GM23338 (cell line): Measurements from ENCODE around the gene LMX1B. TPM values are rescaled to one million over a fixed set of nuclear protein-coding genes. Genes with fewer than 3 reads are reported as not detected.

Experiments used
- ATAC-seq: fragments of 200-7000 bp; cut with Tn5 transposase; 3 replicates; pipeline ENCODE4 v1.9.1; 2020
- DNase-seq: peaks from one replicate; pipeline ENCODE4 v3.0.0-alpha.2; 2015; ENCODE audit warnings: low spot score
- H2AFZ ChIP-seq: fragments of 200-600 bp; sonication (generic); 2 replicates; pipeline ENCODE4 v1.8.0; 2016; ENCODE audit warnings: antibody characterized with exemption, mild to moderate bottlenecking, moderate library complexity
- H3F3A ChIP-seq: fragments of 200-600 bp; sonication (generic); replicated peaks from 2 replicates; pipeline ENCODE4 v1.8.0; 2017; ENCODE audit warnings: antibody characterized with exemption, mixed run types, low read depth
- H3K27ac ChIP-seq: fragments of 200-600 bp; sonication (generic); 2 replicates; pipeline ENCODE4 v1.6.1; 2016; ENCODE audit warnings: low read depth
- H3K27me3 ChIP-seq: fragments of 200-600 bp; sonication (generic); 2 replicates; pipeline ENCODE4 v1.8.0; 2016; ENCODE audit warnings: mild to moderate bottlenecking, mixed run types, moderate library complexity; ENCODE audit not compliant: insufficient read depth
- H3K36me3 ChIP-seq: fragments of 200-600 bp; sonication (generic); 2 replicates; pipeline ENCODE4 v1.8.0; 2016; ENCODE audit warnings: mild to moderate bottlenecking; ENCODE audit not compliant: insufficient read depth
- H3K4me1 ChIP-seq: fragments of 200-600 bp; sonication (generic); 2 replicates; pipeline ENCODE4 v1.8.0; 2016; ENCODE audit warnings: mild to moderate bottlenecking, moderate library complexity; ENCODE audit not compliant: insufficient read depth
- H3K4me2 ChIP-seq: fragments of 200-600 bp; sonication (generic); 2 replicates; pipeline ENCODE4 v1.7.1; 2017; ENCODE audit warnings: mixed run types
- H3K4me3 ChIP-seq: fragments of 200-600 bp; sonication (generic); 2 replicates; pipeline ENCODE4 v1.6.1; 2016; ENCODE audit warnings: mixed run types
- H3K79me2 ChIP-seq: fragments of 200-600 bp; sonication (generic); replicated peaks from 2 replicates; pipeline ENCODE4 v1.8.0; 2017; ENCODE audit warnings: mild to moderate bottlenecking; ENCODE audit not compliant: insufficient read depth
- H3K9me2 ChIP-seq: fragments of 200-600 bp; sonication (generic); 2 replicates; pipeline ENCODE4 v1.8.0; 2017; ENCODE audit not compliant: insufficient read depth
- H4K20me1 ChIP-seq: fragments of 200-600 bp; sonication (generic); replicated peaks from 2 replicates; pipeline ENCODE4 v1.8.0; 2017; ENCODE audit warnings: mild to moderate bottlenecking; ENCODE audit not compliant: insufficient read depth
- H3K27ac Mint-ChIP-seq: 2 replicates; pipeline ENCODE4 v1.8.0; 2020; ENCODE audit warnings: inconsistent platforms, mild to moderate bottlenecking, moderate library complexity, mixed read lengths
- H3K27me3 Mint-ChIP-seq: 3 replicates; pipeline ENCODE4 v1.8.0; 2022; ENCODE audit warnings: low read depth, mild to moderate bottlenecking, moderate library complexity, mixed read lengths, inconsistent platforms; ENCODE audit not compliant: insufficient read depth, poor library complexity
- H3K36me3 Mint-ChIP-seq: 3 replicates; pipeline ENCODE4 v1.8.0; 2021; ENCODE audit warnings: low read depth, mild to moderate bottlenecking, inconsistent platforms, moderate library complexity, mixed read lengths
- H3K4me1 Mint-ChIP-seq: 3 replicates; pipeline ENCODE4 v1.8.0; 2020; ENCODE audit warnings: mild to moderate bottlenecking, inconsistent platforms, mixed read lengths
- H3K4me3 Mint-ChIP-seq: 3 replicates; pipeline ENCODE4 v1.8.0; 2021; ENCODE audit warnings: moderate library complexity, mild to moderate bottlenecking, inconsistent platforms, mixed read lengths
- H3K9me3 Mint-ChIP-seq: 3 replicates; pipeline ENCODE4 v1.8.0; 2020; ENCODE audit warnings: moderate library complexity, mild to moderate bottlenecking, inconsistent platforms, mixed read lengths
- CREB1 ChIP-seq: fragments of 250-450 bp; sonication (Bioruptor Pico); IDR thresholded peaks from 2 replicates; pipeline ENCODE4 v1.5.0; 2020; ENCODE audit warnings: low read depth, mild to moderate bottlenecking, moderate library complexity
- CTCF ChIP-seq, 2 experiments: fragments of 200-600 bp in 1 of 2; sonication (generic) in 1 of 2; conservative IDR thresholded peaks; 2 replicates each; pipeline versions ENCODE4 v1.5.1 to v1.6.1; 2016 to 2017; ENCODE audit warnings: antibody characterized with exemption in 2 of 2, low read depth in 2 of 2, mild to moderate bottlenecking in 2 of 2, moderate library complexity in 1 of 2
- ETS1 ChIP-seq: IDR thresholded peaks from 2 replicates; pipeline ENCODE4 v1.6.1; 2016; ENCODE audit warnings: antibody characterized with exemption
- EZH2 ChIP-seq: fragments of 200-600 bp; sonication (generic); IDR thresholded peaks from one replicate; pipeline ENCODE4 v1.8.0; 2017; ENCODE audit warnings: antibody characterized with exemption, mild to moderate bottlenecking, low read depth; ENCODE audit not compliant: unreplicated experiment
- EZH2phosphoT487 ChIP-seq: fragments of 200-600 bp; sonication (generic); IDR thresholded peaks from one replicate; pipeline ENCODE4 v1.8.1; 2018; ENCODE audit warnings: antibody characterized with exemption; ENCODE audit not compliant: unreplicated experiment
- STAT1 ChIP-seq: IDR thresholded peaks from one replicate; pipeline ENCODE4 v1.6.1; 2016; ENCODE audit warnings: antibody characterized with exemption; ENCODE audit not compliant: unreplicated experiment
- ZNF114 ChIP-seq: fragments of 250-450 bp; sonication (Bioruptor Pico); IDR thresholded peaks from 2 replicates; pipeline ENCODE4 v1.5.0; 2020; ENCODE audit warnings: mild to moderate bottlenecking, moderate library complexity
- ZNF331 ChIP-seq: fragments of 250-450 bp; sonication (Bioruptor Pico); IDR thresholded peaks from 2 replicates; pipeline ENCODE4 v1.5.0; 2020; ENCODE audit warnings: low read depth, mild to moderate bottlenecking, moderate library complexity
- polyA plus RNA-seq: library from polyadenylated mRNA; unstranded; fragments of >200 nt; fragmentation: Nextera tagmentation; extraction: Ambion mirVana; gene quantifications from 2 replicates; pipeline ENCODE4 v1.2.1, GENCODE V29; 2016
- total RNA-seq: library from RNA; depleted of rRNA; stranded (reverse); fragments of >200 nt; shearing (Covaris generic); gene quantifications from 2 replicates; pipeline ENCODE4 v1.2.3, GENCODE V29; 2014
- TF ChIP-seq, protein P1 (sequence below): fragments of 250-450 bp; sonication (Bioruptor Pico); IDR thresholded peaks from 2 replicates; pipeline ENCODE4 v1.5.0; 2020; ENCODE audit warnings: mild to moderate bottlenecking, moderate library complexity

LMX1B gene
- total and polyA plus RNA-seq, 2 experiments from 2014 or later = 0.08 to 0.21 TPM

- TF ChIP-seq, protein P1, sequence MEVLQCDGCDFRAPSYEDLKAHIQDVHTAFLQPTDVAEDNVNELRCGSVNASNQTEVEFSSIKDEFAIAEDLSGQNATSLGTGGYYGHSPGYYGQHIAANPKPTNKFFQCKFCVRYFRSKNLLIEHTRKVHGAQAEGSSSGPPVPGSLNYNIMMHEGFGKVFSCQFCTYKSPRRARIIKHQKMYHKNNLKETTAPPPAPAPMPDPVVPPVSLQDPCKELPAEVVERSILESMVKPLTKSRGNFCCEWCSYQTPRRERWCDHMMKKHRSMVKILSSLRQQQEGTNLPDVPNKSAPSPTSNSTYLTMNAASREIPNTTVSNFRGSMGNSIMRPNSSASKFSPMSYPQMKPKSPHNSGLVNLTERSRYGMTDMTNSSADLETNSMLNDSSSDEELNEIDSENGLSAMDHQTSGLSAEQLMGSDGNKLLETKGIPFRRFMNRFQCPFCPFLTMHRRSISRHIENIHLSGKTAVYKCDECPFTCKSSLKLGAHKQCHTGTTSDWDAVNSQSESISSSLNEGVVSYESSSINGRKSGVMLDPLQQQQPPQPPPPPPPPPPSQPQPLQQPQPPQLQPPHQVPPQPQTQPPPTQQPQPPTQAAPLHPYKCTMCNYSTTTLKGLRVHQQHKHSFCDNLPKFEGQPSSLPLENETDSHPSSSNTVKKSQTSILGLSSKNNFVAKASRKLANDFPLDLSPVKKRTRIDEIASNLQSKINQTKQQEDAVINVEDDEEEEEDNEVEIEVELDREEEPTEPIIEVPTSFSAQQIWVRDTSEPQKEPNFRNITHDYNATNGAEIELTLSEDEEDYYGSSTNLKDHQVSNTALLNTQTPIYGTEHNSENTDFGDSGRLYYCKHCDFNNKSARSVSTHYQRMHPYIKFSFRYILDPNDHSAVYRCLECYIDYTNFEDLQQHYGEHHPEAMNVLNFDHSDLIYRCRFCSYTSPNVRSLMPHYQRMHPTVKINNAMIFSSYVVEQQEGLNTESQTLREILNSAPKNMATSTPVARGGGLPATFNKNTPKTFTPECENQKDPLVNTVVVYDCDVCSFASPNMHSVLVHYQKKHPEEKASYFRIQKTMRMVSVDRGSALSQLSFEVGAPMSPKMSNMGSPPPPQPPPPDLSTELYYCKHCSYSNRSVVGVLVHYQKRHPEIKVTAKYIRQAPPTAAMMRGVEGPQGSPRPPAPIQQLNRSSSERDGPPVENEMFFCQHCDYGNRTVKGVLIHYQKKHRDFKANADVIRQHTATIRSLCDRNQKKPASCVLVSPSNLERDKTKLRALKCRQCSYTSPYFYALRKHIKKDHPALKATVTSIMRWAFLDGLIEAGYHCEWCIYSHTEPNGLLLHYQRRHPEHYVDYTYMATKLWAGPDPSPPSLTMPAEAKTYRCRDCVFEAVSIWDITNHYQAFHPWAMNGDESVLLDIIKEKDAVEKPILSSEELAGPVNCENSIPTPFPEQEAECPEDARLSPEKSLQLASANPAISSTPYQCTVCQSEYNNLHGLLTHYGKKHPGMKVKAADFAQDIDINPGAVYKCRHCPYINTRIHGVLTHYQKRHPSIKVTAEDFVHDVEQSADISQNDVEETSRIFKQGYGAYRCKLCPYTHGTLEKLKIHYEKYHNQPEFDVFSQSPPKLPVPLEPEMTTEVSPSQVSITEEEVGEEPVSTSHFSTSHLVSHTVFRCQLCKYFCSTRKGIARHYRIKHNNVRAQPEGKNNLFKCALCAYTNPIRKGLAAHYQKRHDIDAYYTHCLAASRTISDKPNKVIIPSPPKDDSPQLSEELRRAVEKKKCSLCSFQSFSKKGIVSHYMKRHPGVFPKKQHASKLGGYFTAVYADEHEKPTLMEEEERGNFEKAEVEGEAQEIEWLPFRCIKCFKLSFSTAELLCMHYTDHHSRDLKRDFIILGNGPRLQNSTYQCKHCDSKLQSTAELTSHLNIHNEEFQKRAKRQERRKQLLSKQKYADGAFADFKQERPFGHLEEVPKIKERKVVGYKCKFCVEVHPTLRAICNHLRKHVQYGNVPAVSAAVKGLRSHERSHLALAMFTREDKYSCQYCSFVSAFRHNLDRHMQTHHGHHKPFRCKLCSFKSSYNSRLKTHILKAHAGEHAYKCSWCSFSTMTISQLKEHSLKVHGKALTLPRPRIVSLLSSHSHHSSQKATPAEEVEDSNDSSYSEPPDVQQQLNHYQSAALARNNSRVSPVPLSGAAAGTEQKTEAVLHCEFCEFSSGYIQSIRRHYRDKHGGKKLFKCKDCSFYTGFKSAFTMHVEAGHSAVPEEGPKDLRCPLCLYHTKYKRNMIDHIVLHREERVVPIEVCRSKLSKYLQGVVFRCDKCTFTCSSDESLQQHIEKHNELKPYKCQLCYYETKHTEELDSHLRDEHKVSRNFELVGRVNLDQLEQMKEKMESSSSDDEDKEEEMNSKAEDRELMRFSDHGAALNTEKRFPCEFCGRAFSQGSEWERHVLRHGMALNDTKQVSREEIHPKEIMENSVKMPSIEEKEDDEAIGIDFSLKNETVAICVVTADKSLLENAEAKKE (CRISPR knock-in tag) = no peak
- TF ChIP-seq EZH2 = no peak
- no peak for TF ChIP-seq STAT1
- no peak for TF ChIP-seq ZNF331
These were observed 70.6 kb downstream of the LMX1B start (continued) for GRCh38 chr9:126684345-126684744.

- Histone ChIP-seq H3K27ac (no peak overlapping the region), H3K4me1 (peaks cover 4% of the 10 kb centered on the region; the same call in 1 of the 2 replicates), H4K20me1 (no peaks in the 10 kb centered on the region; the same call in 1 of the 2 replicates), H3K4me3 (no peak overlapping the region), H3K9me2 (no peaks in the 10 kb centered on the region), H3F3A (0 out of 2 replicates have a peak, but pooled peaks cover 3% of the 10 kb centered on the region), H3K4me2 (no peak overlapping the region), H3K36me3 (no peaks in the 10 kb centered on the region), H3K79me2 (no peaks in the 10 kb centered on the region), H3K27me3 (peaks cover 75% of the 10 kb centered on the region), H2AFZ (no peak overlapping the region)
- no peaks in the 10 kb centered on the region for H3K36me3 Mint-ChIP-seq
- H3K27ac Mint-ChIP-seq = no peak overlapping the region
- ATAC-seq (no peak), DNase-seq (no peak)
- H3K27me3 Mint-ChIP-seq = peaks cover 65% of the 10 kb centered on the region
- no peaks in the 10 kb centered on the region for H3K9me3 Mint-ChIP-seq
- H3K4me3 Mint-ChIP-seq = no peak overlapping the region
- TF ChIP-seq EZH2phosphoT487 (no peak), STAT1 (no peak), CTCF (conservative IDR thresholded peaks at IDR 0.05; ENCODE audit: low read depth in 2 of 2) (no peak), CREB1 (CRISPR knock-in tag) (no peak), ETS1 (no peak), ZNF114 (CRISPR knock-in tag) (no peak)
- peaks cover 25% of the 10 kb centered on the region for H3K4me1 Mint-ChIP-seq
These were observed 71.3 kb downstream of the LMX1B start for GRCh38 chr9:126684965-126685465.
